ENCODE results near the gene FSD1. TPM values are rescaled to one million over a fixed set of nuclear protein-coding genes. Genes with fewer than 3 reads are reported as not detected.

The FSD1 gene
- total and polyA plus RNA-seq, 2 experiments from 2014 or later, result 5.8 TPM

DNA sequence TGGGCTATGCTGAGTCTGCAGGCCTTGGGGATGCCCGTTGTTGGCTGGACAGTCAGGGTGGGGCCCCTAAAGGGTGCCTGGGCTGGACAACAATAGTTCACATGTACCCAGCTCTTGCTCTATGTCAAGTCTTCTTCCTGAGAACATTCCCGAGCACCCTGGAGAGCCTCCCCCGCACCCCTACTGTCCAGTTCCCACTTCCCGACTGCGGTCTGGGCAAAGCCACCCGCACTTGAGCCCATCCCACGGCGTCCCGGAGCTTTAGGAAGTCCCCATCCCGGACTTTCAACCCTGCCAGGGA, 37.9 kb downstream of the FSD1 start:
- H3K4me3 ChIP-seq, result peak overlapping the region; percentile 79
- peak; percentile 58 for DNase-seq
- peak overlapping the region; percentile 95 for H2AFZ ChIP-seq
- 0 to 4% methylated on average over 10 of the region's 10 CpGs for WGBS, 2 experiments (ENCODE audit: low coverage in 1 of 2, low lambda C conversion rate in 2 of 2, missing lambda C conversion rate in 2 of 2)
- H3K4me2 ChIP-seq (ENCODE audit: unreplicated experiment), result peak overlapping the region; percentile 87
- no peaks in the 10 kb centered on the region for H4K20me1 ChIP-seq (ENCODE audit: insufficient read depth)
- TF ChIP-seq EZH2phosphoT487 (IDR thresholded peaks at IDR 0.05; ENCODE audit: insufficient read depth, low read depth), result no peak
- TF ChIP-seq EZH2 (IDR thresholded peaks at IDR 0.05; ENCODE audit: insufficient read depth, poor library complexity, severe bottlenecking), result no peak
- H3K9me3 ChIP-seq (ENCODE audit: low read depth), result no peaks in the 10 kb centered on the region
- H3F3A ChIP-seq (ENCODE audit: insufficient read depth), result no peaks in the 10 kb centered on the region
- 0 out of 2 replicates have a peak, but pooled peaks cover 4% of the 10 kb centered on the region for H3K4me1 ChIP-seq (ENCODE audit: insufficient read depth)
- H3K9me2 ChIP-seq (ENCODE audit: insufficient read depth), result no peaks in the 10 kb centered on the region
- H3K79me2 ChIP-seq (ENCODE audit: insufficient read depth), result no peaks in the 10 kb centered on the region
- in situ Hi-C loops (cut with MboI), result no loop called here
- H3K36me3 ChIP-seq (ENCODE audit: low read depth), result no peaks in the 10 kb centered on the region
- H3K27me3 ChIP-seq (replicated peaks; ENCODE audit: insufficient read depth), result no peaks in the 10 kb centered on the region
- peak overlapping the region; percentile 78 for H3K9ac ChIP-seq
- H3K27ac ChIP-seq, result peak overlapping the region; percentile 69

DNA sequence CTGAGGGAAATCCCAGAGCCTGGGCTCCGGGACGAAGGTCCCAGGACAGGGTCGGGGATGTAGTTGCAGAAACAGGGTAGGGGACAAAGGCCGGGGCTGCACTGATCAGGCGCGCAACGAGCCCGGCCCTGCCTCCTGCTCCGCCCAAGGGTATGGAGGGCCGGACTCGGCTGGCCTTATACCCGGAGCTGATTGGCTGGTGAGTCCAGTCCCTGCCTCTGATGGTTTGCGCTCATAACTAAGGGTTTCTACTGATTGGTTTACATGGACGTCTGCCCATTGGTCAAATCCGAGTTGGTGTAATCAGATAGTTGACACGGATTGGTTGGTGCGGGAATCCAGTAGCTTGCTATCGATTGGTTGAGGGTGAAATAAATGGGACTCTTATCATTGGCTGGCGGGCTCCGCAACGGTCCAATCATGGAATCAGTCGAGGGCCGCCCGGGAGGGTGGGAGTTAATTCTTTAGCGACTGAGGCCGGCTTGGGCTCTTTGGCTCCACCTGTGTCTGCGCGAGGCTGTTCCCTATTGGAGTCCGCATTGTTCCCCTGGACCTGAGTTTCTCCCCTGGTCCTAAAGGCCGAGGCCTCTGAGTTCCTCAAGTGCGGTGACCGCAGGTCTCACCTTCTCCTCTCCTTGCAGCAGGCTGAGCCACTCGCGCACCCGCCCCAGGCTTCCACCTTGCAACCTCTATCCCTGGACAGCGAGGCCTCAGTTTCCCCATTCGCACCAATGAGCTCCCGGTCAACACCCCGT, 38.4 kb downstream of the FSD1 start:
- peak; percentile 100 for DNase-seq
- Histone ChIP-seq H2AFZ (peak overlapping the region; percentile 99), H3K36me3 (ENCODE audit: low read depth) (no peaks in the 10 kb centered on the region), H3K27ac (peak overlapping the region; percentile 69), H3F3A (ENCODE audit: insufficient read depth) (no peaks in the 10 kb centered on the region), H3K79me2 (ENCODE audit: insufficient read depth) (no peaks in the 10 kb centered on the region), H3K4me3 (peak overlapping the region; percentile 88), H3K4me2 (ENCODE audit: unreplicated experiment) (peak overlapping the region; percentile 95), H3K9me2 (ENCODE audit: insufficient read depth) (no peaks in the 10 kb centered on the region), H3K4me1 (ENCODE audit: insufficient read depth) (0 out of 2 replicates have a peak, but pooled peaks cover 4% of the 10 kb centered on the region), H3K27me3 (replicated peaks; ENCODE audit: insufficient read depth) (no peaks in the 10 kb centered on the region), H4K20me1 (ENCODE audit: insufficient read depth) (no peaks in the 10 kb centered on the region), H3K9ac (peak overlapping the region; percentile 78), H3K9me3 (ENCODE audit: low read depth) (no peaks in the 10 kb centered on the region)
- TF ChIP-seq EZH2phosphoT487 (IDR thresholded peaks at IDR 0.05; ENCODE audit: insufficient read depth, low read depth), result no peak
- 0 to 1% methylated on average over 38 to 39 of the region's 39 CpGs for WGBS, 2 experiments (ENCODE audit: low coverage in 1 of 2, low lambda C conversion rate in 2 of 2, missing lambda C conversion rate in 2 of 2)
- in situ Hi-C loops (cut with MboI), result no loop called here

DNA sequence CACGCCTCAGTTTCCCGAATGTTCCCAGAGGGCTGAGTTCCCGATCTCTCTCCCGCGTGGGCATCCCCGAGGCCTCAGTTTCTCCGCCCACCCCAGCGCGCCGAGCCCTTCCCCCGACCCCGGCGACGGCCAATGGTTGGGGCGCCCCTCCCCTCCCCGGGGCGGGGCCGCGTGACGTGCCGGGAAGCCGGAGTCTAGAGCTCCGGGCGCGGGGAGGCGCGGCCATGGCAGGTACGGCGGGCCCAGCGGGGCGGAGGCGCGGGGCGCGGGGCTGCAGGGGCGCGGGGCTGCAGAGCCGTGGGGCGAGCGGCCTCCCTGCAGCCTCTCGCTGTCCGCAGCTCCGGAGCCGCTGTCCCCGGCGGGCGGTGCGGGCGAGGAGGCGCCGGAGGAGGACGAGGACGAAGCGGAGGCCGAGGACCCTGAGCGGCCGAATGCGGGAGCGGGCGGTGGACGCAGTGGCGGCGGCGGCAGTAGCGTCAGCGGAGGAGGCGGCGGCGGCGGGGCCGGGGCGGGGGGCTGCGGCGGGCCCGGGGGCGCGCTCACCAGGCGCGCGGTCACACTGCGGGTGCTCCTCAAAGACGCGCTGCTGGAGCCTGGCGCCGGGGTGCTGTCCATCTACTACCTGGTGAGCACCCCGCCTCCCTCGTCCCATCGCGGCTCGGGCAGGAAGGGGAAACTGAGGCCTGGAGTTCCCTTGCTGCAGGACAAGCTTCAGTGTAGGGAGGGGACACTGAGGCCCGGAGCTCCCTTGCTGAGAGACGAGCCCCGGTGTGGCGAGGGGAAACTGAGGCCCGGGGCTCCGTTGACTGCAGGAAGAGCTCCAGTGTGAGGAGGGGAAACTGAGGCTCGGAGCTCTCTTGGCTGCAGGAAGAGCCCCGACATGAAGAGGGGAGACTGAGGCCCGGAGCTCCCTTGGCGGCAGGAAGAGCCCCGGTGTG, 39.2 kb downstream of the FSD1 start, which contains the start of gene MPND:
TSS of gene MPND (plus strand) at position 193 of the 938 bp plus-strand sequence. CDS start at position 225, 32 bp downstream.
- H4K20me1 ChIP-seq (ENCODE audit: insufficient read depth), result no peaks in the 10 kb centered on the region
- 7 to 12% methylated on average over 23 to 53 of the region's 101 CpGs for WGBS, 2 experiments (ENCODE audit: low coverage in 1 of 2, low lambda C conversion rate in 2 of 2, missing lambda C conversion rate in 2 of 2)
- no peak for TF ChIP-seq EZH2phosphoT487 (IDR thresholded peaks at IDR 0.05; ENCODE audit: insufficient read depth, low read depth)
- no peaks in the 10 kb centered on the region for H3K36me3 ChIP-seq (ENCODE audit: low read depth)
- no peaks in the 10 kb centered on the region for H3K27me3 ChIP-seq (replicated peaks; ENCODE audit: insufficient read depth)
- H3F3A ChIP-seq (ENCODE audit: insufficient read depth), result no peaks in the 10 kb centered on the region
- peak within 1 kb of the TSS; percentile 95 for H3K4me2 ChIP-seq (ENCODE audit: unreplicated experiment)
- H3K9me2 ChIP-seq (ENCODE audit: insufficient read depth), result no peaks in the 10 kb centered on the region
- peak within 1 kb of the TSS; percentile 88 for H3K4me3 ChIP-seq
- DNase-seq, result peak; percentile 91
- H3K4me1 ChIP-seq (ENCODE audit: insufficient read depth), result 0 out of 2 replicates have a peak, but pooled peaks cover 4% of the 10 kb centered on the region
- H3K9me3 ChIP-seq (ENCODE audit: low read depth), result no peaks in the 10 kb centered on the region
- peak within 1 kb of the TSS; percentile 99 for H2AFZ ChIP-seq
- peak within 1 kb of the TSS; percentile 69 for H3K27ac ChIP-seq
- H3K79me2 ChIP-seq (ENCODE audit: insufficient read depth), result no peaks in the 10 kb centered on the region
- in situ Hi-C loops (cut with MboI), result no loop called here
- H3K9ac ChIP-seq, result peak within 1 kb of the TSS; percentile 78

DNA sequence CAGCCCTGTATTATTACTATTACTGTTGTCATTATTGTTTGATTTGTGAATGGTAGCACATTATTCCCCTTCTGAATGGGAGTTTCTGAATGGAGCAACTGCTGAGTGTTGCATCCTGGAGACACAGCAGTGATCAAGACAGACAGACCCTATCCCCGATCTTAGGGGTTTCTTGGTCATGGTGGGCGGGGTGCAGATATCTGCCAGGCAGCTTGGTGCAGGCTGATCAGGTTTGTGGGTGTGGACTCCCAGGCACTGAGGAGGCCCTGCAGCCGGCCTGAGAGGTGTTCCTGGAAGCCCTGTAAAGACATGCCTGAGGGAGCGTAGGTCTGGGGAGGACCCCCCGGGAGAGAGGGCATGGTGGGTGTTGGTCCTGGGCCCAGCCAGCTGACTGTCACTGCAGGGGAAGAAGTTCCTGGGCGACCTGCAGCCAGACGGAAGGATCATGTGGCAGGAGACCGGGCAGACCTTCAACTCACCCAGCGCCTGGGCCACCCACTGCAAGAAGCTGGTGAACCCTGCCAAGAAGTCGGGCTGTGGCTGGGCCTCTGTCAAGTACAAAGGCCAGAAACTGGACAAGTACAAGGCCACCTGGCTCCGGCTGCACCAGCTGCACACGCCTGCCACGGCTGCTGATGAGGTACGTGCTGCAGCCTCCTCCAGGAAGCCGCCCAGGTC, 41.1 kb downstream of the FSD1 start:
- no peak overlapping the region for H3K27ac ChIP-seq
- H3K9me2 ChIP-seq (ENCODE audit: insufficient read depth), result no peaks in the 10 kb centered on the region
- no peak overlapping the region for H3K9ac ChIP-seq
- no peak for DNase-seq
- 0 out of 2 replicates have a peak, but pooled peaks cover 4% of the 10 kb centered on the region for H3K4me1 ChIP-seq (ENCODE audit: insufficient read depth)
- H3K36me3 ChIP-seq (ENCODE audit: low read depth), result no peaks in the 10 kb centered on the region
- H4K20me1 ChIP-seq (ENCODE audit: insufficient read depth), result no peaks in the 10 kb centered on the region
- no peak overlapping the region for H3K4me3 ChIP-seq
- TF ChIP-seq EZH2 (IDR thresholded peaks at IDR 0.05; ENCODE audit: insufficient read depth, poor library complexity, severe bottlenecking) (no peak), EZH2phosphoT487 (IDR thresholded peaks at IDR 0.05; ENCODE audit: insufficient read depth, low read depth) (no peak)
- H3F3A ChIP-seq (ENCODE audit: insufficient read depth), result no peaks in the 10 kb centered on the region
- no peaks in the 10 kb centered on the region for H3K27me3 ChIP-seq (replicated peaks; ENCODE audit: insufficient read depth)
- WGBS, 2 experiments (ENCODE audit: low coverage in 1 of 2, low lambda C conversion rate in 2 of 2, missing lambda C conversion rate in 2 of 2), result 89 to 93% methylated on average over 14 to 15 of the region's 15 CpGs
- in situ Hi-C loops (cut with MboI), result no loop called here
- no peak overlapping the region for H2AFZ ChIP-seq
- no peak overlapping the region for H3K4me2 ChIP-seq (ENCODE audit: unreplicated experiment)
- no peaks in the 10 kb centered on the region for H3K79me2 ChIP-seq (ENCODE audit: insufficient read depth)
- H3K9me3 ChIP-seq (ENCODE audit: low read depth), result no peaks in the 10 kb centered on the region
